ENCODE measurements around the gene SCN8A.

Gene SCN8A

DNA sequence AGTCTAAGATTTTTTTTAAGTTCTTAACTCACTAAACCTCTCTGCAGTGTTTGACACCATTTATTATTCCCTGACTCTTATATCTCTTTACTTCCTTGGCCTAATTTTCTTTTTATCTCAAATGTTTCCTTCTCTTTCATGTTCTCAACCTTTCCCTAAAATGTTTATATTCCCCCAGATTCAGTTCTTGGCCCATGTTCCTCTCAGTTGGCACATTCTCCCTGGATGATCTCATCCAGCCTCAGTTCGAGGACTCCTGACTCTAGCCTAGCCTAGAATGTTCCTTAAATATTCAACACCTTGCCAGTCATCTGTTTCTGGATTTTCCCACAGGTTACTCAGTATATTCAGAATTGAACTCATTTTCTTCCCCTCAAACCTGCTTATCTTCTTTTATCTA, 81.3 kb downstream of the SCN8A start:
- no peak for DNase-seq

DNA sequence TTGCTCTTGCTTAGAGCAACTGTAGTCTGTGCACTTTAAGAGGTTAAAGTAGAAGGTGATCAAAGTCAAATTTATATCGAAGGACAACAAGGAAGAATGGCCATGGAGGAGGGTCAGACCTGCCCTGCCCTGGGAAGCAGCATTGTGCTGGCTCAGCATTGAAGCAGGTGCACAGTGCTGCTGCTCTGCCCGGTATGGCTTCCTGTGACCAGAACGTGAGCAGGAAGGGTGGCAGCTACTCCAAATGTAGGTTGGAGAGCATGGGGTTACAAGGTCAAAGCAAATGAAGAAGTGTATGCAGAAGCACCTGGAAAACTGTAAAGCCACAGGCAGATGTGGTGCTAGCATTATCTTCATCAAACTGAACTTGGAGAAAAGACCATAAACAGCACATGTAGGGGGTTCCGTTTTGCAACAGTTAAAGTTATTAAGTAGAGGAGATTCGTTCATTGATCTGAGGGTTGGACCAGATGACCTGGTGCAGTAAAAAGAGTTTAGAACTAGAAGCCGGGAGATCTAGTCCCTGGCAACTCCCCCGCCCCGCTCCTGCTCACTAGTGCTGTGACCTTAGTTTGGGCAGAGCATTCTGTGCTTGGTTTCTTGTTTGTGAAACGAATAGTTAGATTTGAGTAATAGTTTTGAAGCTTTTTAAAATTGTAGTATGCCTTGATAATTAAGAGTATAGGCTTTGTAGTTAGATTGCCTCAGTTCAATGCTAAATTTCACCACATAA, 84.2 kb downstream of the SCN8A start:
- peak in 1 of 2 experiments; percentile 10 for DNase-seq

DNA sequence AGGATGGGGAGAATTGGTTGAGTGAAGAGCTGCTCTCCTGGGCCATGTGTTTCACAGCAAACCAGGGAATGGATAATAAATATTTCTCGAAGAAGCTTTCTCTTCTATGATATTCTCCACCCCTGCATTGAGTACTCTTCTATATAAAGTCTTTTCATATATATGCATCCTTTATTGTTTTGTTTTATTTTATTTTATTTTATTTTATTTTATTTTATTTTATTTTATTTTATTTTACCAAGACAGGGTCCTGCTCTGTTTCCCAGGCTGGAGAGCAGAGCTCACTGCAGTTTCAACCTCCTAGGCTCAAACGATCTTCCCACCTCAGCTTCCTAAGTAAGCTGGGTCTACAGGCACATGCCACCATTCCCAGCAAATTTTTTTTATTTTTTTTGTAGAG, 85.8 kb downstream of the SCN8A start:
- no peak for DNase-seq

- DNase-seq: no peak
Measured at GRCh38 chr12:51677284-51677968, 86.4 kb downstream of the SCN8A start.

DNA sequence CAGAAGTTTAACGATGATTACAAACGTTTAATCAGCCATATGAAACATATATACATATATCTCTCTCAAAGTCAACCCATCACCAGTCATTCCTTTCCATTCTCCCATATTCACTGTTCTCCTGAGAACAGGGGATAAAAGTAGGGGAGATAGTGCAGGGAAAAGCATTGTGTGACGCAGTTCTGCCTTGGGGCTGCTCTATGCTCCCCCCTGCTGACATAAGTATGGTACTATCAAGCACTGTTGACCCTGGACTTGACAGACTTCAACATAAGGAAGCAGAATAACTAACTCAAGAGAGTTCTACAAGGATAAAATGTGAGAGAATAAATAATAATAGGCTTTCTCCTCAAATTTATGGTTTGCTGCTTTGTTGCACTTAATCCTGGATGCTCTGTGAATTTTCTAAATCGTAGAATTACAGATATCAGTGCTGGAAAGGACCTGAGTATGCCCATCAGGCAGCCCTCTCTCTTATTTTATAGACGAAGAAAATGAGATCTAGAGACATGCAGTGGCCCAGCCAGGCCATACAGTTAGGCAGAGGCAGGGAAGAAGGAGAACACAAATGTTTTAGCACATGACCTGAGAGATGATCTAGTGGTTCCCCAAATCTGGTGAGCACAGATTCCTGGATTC, 87.2 kb downstream of the SCN8A start:
- peak; percentile 29 to 37 for DNase-seq

- no peak for DNase-seq
Measured at GRCh38 chr12:51682981-51683380, 91.9 kb downstream of the SCN8A start.

DNA sequence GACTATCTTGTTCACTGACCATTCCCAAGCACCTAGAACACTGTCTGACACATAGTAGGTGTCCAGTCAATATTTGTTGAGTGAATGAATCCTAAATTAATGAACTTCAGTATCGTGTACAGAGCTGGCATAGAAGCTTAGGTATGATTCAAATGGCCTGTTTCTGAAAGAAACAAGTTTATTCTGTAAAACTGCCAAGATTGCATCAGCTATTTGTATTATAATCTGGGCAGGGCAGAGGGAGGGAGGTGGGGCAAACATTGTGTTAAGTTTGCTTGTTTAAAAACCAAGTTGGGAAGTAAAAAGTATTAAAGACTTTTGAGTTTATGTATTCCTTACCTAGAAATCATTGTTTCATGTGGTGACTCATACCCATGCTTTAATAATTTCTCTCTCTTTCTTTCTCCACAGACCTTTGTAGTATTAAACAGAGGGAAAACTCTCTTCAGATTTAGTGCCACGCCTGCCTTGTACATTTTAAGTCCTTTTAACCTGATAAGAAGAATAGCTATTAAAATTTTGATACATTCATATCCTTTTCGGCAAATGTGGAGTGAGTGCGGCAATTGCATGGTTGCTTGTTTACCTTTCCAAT, 92.8 kb downstream of the SCN8A start:
- DNase-seq: no peak

DNA sequence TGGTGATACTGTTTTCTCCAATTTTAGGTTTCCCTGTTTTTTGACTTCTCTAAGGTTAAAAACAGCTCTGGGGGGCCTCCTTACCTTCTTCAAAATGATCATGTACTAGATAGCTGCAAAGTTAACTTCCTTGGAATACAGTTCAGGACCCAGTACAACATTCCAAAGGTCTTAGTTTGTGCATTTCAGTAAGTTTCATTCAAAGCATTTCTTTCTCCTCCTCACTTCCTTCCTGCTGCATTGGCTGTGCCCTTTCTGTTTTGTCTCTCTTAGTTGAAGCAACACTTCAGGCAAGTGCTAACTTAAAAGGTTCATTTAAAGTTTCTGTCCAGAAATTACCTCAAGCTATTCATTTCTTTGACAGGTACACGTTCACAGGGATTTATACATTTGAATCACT, 95.7 kb downstream of the SCN8A start:
- no peak for DNase-seq

DNA sequence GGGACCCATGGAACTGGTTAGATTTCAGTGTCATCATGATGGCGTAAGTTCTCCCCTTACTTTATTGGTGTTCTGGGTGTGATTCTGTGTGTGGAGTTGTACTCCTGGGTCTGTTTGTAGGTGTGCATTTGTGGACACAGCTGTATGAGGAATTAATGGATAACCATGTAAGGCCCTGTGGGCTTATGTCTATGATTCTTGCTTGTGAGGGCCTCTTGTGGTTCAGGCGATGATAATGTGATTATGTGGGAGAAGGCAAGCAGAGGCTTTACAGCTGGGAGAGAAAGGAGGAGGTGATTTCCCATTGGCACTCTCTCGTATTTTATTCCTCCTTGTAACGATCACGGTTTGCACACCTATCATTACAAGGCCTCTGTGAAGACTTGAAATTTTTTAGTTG, 96.1 kb downstream of the SCN8A start:
- no peak for DNase-seq

GRCh38 chr12:51687614-51688013, 96.6 kb downstream of the SCN8A start:
- DNase-seq: no peak

DNA sequence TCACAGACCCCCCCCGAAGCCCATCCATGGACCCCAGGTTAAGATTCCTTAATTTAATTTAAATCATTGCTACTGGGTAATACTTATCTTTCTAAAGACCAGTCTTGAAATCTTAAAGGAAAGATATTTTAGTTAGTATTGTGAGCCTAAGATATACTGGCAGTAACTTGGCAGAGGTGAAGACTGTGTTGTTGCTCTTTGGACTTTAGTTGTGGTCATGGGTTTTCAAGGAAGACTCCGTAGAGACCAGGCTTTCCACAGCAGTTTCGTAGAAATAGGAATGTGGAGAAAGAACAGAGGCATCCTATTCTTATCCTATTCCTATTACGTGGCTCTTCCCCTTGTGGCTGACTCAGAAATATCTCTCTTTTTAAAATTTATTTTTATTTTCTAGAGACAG, 99.0 kb downstream of the SCN8A start:
- DNase-seq: no peak

DNA sequence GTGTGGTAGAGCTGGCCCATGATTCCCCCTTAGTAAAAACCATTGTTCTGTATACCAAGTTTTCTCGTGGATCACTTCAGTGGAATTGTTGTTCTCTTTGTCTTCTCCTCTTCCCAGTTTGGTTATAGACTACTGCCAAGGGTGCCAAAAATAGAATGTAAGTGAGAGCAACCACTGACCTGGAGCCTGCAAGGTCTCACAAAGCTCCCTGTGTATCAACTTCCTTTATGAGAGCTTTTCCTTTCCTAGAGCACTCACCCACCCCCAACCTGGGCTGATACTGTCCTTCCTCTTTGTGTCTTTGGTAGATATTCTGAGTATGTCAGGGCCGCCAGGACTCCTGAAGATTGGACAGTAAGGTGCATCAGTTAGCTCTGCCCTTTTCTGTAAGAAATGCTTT, 101.0 kb downstream of the SCN8A start:
- no peak for DNase-seq

GRCh38 chr12:51693569-51693968, 102.5 kb downstream of the SCN8A start:
- DNase-seq: no peak

GRCh38 chr12:51694146-51694545, 103.1 kb downstream of the SCN8A start:
- no peak for DNase-seq

GRCh38 chr12:51695241-51696010, 104.4 kb downstream of the SCN8A start:
- no peak for DNase-seq

- no peak for DNase-seq
Measured at GRCh38 chr12:51699219-51699618, 108.2 kb downstream of the SCN8A start.

GRCh38 chr12:51700887-51701286, 109.9 kb downstream of the SCN8A start:
- DNase-seq: no peak

DNA sequence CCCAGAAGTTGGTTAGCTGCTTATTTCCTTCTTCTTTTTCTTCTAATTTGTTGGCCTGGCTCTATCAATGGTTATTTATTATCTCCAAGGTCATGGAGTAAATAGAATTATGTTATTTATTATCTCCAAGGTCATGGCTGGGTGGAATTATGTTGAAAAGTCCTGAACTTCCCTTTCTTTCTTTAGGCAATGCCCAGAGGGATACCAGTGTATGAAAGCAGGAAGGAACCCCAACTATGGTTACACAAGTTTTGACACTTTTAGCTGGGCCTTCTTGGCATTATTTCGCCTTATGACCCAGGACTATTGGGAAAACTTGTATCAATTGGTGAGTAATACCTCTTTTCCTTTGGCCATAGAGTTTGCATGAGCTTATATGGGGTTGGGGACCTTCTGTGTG, 111.6 kb downstream of the SCN8A start:
- DNase-seq: no peak

GRCh38 chr12:51705450-51705849, 114.4 kb downstream of the SCN8A start:
- DNase-seq: no peak

DNA sequence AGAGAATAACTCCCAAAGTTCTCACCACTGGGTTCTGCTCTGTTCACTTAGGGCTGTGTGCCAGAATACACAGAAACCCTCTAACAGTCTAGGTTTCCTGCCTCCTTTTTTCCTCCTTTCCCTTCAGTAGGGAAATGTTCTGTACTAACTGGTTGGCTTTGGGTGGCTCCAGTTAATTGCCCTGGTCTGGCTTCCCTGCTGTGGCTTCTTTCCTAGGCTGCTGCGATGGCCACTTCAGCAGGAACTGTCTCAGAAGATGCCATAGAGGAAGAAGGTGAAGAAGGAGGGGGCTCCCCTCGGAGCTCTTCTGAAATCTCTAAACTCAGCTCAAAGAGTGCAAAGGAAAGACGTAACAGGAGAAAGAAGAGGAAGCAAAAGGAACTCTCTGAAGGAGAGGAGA, 115.2 kb downstream of the SCN8A start:
- no peak for DNase-seq

GRCh38 chr12:51714666-51715065, 123.6 kb downstream of the SCN8A start:
- DNase-seq: no peak

GRCh38 chr12:51717326-51717925, 126.4 kb downstream of the SCN8A start:
- no peak for DNase-seq
